Measurements from ENCODE around the gene LPAR2. TPM values are rescaled to one million over a fixed set of nuclear protein-coding genes. Genes with fewer than 3 reads are reported as not detected.

LPAR2 gene
- total and polyA plus RNA-seq, 2 of the 13 experiments (the other 11 are each of a cell fraction or from before 2014, with no cell fraction given): 0.86 to 3.6 TPM

GRCh38 chr19:19668230-19669012 is 40.4 kb upstream of the LPAR2 start, which contains the start of gene ZNF101 (continued):
- peak; percentile 8 for TF ChIP-seq ZNF18 (CRISPR knock-in tag; IDR thresholded peaks at IDR 0.05; ENCODE audit: insufficient replicate concordance)
- TF ChIP-seq MTF1 (CRISPR knock-in tag; IDR thresholded peaks at IDR 0.05): no peak
- 0 out of 2 replicates have a peak, but pooled peaks have one; percentile 52 for TF ChIP-seq ZBTB25 (CRISPR knock-in tag; IDR thresholded peaks at IDR 0.05)
- TF ChIP-seq ZNF431 (CRISPR knock-in tag; IDR thresholded peaks at IDR 0.05; ENCODE audit: borderline replicate concordance, low read depth): 0 out of 2 replicates have a peak, but pooled peaks have one; percentile 45
- TF ChIP-seq NFYC (CRISPR knock-in tag; IDR thresholded peaks at IDR 0.05): peak; percentile 95
- no peak for TF ChIP-seq FOXM1 (CRISPR knock-in tag; IDR thresholded peaks at IDR 0.05)
- peak; percentile 92 for TF ChIP-seq PPARG (CRISPR knock-in tag; conservative IDR thresholded peaks at IDR 0.05)
- TF ChIP-seq HNF1B (CRISPR knock-in tag; IDR thresholded peaks at IDR 0.05): peak; percentile 45; the same call in 1 of the 2 replicates
- TF ChIP-seq ONECUT2 (CRISPR knock-in tag; IDR thresholded peaks at IDR 0.05): 0 out of 2 replicates have a peak, but pooled peaks have one; percentile 24
- TF ChIP-seq BCL6 (CRISPR knock-in tag; IDR thresholded peaks at IDR 0.05): peak; percentile 86
- no peak for TF ChIP-seq NPAS2 (CRISPR knock-in tag; IDR thresholded peaks at IDR 0.05; ENCODE audit: borderline replicate concordance)
- no peak for TF ChIP-seq ZNF33B (CRISPR knock-in tag; IDR thresholded peaks at IDR 0.05)
- TF ChIP-seq EED (CRISPR knock-in tag; IDR thresholded peaks at IDR 0.05): no peak
- TF ChIP-seq E2F1 (CRISPR knock-in tag; IDR thresholded peaks at IDR 0.05): peak; percentile 79
- TF ChIP-seq CREBL2 (CRISPR knock-in tag; IDR thresholded peaks at IDR 0.05; ENCODE audit: borderline replicate concordance): no peak
- TF ChIP-seq NFIC (IDR thresholded peaks at IDR 0.05; ENCODE audit: low read length): peak; percentile 56; the same call in 1 of the 2 replicates
- TF ChIP-seq, protein P1, sequence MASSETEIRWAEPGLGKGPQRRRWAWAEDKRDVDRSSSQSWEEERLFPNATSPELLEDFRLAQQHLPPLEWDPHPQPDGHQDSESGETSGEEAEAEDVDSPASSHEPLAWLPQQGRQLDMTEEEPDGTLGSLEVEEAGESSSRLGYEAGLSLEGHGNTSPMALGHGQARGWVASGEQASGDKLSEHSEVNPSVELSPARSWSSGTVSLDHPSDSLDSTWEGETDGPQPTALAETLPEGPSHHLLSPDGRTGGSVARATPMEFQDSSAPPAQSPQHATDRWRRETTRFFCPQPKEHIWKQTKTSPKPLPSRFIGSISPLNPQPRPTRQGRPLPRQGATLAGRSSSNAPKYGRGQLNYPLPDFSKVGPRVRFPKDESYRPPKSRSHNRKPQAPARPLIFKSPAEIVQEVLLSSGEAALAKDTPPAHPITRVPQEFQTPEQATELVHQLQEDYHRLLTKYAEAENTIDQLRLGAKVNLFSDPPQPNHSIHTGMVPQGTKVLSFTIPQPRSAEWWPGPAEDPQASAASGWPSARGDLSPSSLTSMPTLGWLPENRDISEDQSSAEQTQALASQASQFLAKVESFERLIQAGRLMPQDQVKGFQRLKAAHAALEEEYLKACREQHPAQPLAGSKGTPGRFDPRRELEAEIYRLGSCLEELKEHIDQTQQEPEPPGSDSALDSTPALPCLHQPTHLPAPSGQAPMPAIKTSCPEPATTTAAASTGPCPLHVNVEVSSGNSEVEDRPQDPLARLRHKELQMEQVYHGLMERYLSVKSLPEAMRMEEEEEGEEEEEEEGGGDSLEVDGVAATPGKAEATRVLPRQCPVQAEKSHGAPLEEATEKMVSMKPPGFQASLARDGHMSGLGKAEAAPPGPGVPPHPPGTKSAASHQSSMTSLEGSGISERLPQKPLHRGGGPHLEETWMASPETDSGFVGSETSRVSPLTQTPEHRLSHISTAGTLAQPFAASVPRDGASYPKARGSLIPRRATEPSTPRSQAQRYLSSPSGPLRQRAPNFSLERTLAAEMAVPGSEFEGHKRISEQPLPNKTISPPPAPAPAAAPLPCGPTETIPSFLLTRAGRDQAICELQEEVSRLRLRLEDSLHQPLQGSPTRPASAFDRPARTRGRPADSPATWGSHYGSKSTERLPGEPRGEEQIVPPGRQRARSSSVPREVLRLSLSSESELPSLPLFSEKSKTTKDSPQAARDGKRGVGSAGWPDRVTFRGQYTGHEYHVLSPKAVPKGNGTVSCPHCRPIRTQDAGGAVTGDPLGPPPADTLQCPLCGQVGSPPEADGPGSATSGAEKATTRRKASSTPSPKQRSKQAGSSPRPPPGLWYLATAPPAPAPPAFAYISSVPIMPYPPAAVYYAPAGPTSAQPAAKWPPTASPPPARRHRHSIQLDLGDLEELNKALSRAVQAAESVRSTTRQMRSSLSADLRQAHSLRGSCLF (CRISPR knock-in tag; IDR thresholded peaks at IDR 0.05; ENCODE audit: borderline replicate concordance): no peak
- no peak for TF ChIP-seq CBX5 (CRISPR knock-in tag; IDR thresholded peaks at IDR 0.05; ENCODE audit: borderline replicate concordance)

Data from HepG2 (cell line).